HCT116 (cell line): ENCODE data around the gene IQCC. TPM values are rescaled to one million over a fixed set of nuclear protein-coding genes. Genes with fewer than 3 reads are reported as not detected.

ENCODE experiments used
- ATAC-seq: fragments of 200-7000 bp; cut with Tn5 transposase; 2 replicates; pipeline ENCODE4 v1.9.1; 2020; ENCODE audit warnings: mild to moderate bottlenecking, moderate library complexity
- BruUV-seq: library from RNA; stranded (reverse); fragments of 400-500 nt; replicated peaks from 2 replicates; lab custom pipeline; 2021; lab: Mats Ljungman, UMichigan
- CTCF ChIA-PET: fragments of 300-600 bp; sonication (Branson Sonifier 250); formaldehyde crosslinking; loops from one replicate; lab custom pipeline; 2021; ENCODE audit warnings: antibody characterized with exemption; lab: Charles Lee
- POLR2A ChIA-PET: fragments of 300-600, 350-600 bp; sonication (Branson Sonifier 250); formaldehyde crosslinking; loops from one replicate; lab custom pipeline; 2021; ENCODE audit warnings: antibody characterized with exemption; lab: Charles Lee
- RAD21 ChIA-PET, 2 experiments: fragments of 300-600 bp; sonication (Branson Sonifier 250); formaldehyde crosslinking; loops; one replicate each; lab custom pipeline; 2023; ENCODE audit warnings: low total read pairs in 2 of 2; ENCODE audit not compliant: uncharacterized antibody in 2 of 2, unreplicated experiment in 2 of 2, low non-redundant PET in 1 of 2; lab: Charles Lee
- DNase-seq: peaks from one replicate; pipeline ENCODE4 v3.0.0-alpha.2; 2010; ENCODE audit warnings: low read depth, low spot score
- H2AFZ ChIP-seq: fragments of 200-600 bp; shearing (Covaris generic), sonication (generic); 2 replicates; pipeline ENCODE4 v1.6.1; 2017; ENCODE audit warnings: low read depth, mixed run types, mixed read lengths, antibody characterized with exemption, low read length; ENCODE audit not compliant: poor library complexity, severe bottlenecking
- H3K27ac ChIP-seq: 2 replicates; pipeline ENCODE4 v1.5.1; 2012; ENCODE audit warnings: low read depth, low read length
- H3K27me3 ChIP-seq: fragments of 200-600 bp; sonication (generic); 2 replicates; pipeline ENCODE4 v1.6.1; 2016; ENCODE audit warnings: mixed run types, low read length, mixed read lengths; ENCODE audit not compliant: insufficient read depth
- H3K36me3 ChIP-seq, 2 experiments: fragments of 200-500 bp in 1 of 2; fragments of 200-600 bp in 1 of 2; sonication (Bioruptor generic) in 1 of 2; sonication (generic) in 1 of 2; 2 replicates each; pipeline versions ENCODE4 v1.5.1 to v1.6.1; 2014 to 2016; ENCODE audit warnings: low read length in 2 of 2, inconsistent platforms in 1 of 2, mixed read lengths in 1 of 2, mixed run types in 1 of 2; ENCODE audit not compliant: insufficient read depth in 2 of 2, control insufficient read depth in 1 of 2
- H3K4me1 ChIP-seq, 2 experiments: fragments of 200-600 bp in 1 of 2; sonication (generic) in 1 of 2; 2 replicates each; pipeline versions ENCODE4 v1.5.1 to v1.6.1; 2012 to 2017; ENCODE audit warnings: low read length in 2 of 2, inconsistent platforms in 1 of 2, mild to moderate bottlenecking in 1 of 2, mixed read lengths in 1 of 2, mixed run types in 1 of 2, moderate library complexity in 1 of 2; ENCODE audit not compliant: insufficient read depth in 2 of 2, control insufficient read depth in 1 of 2
- H3K4me2 ChIP-seq: fragments of 200-600 bp; sonication (generic); 2 replicates; pipeline ENCODE4 v1.6.1; 2017; ENCODE audit warnings: mixed run types, low read length, mixed read lengths
- H3K4me3 ChIP-seq, 2 experiments: fragments of 200-600 bp in 1 of 2; sonication (generic) in 1 of 2; replicated peaks in 1 of 2; 2 replicates each; pipeline ENCODE4 v1.5.1; 2011 to 2016; ENCODE audit warnings: low read length in 2 of 2, control low read depth in 1 of 2, low read depth in 1 of 2, mild to moderate bottlenecking in 1 of 2, mixed read lengths in 1 of 2, mixed run types in 1 of 2
- H3K79me2 ChIP-seq: fragments of 200-600 bp; sonication (generic); 2 replicates; pipeline ENCODE4 v1.6.1; 2017; ENCODE audit warnings: mild to moderate bottlenecking, mixed run types, low read length, moderate library complexity, mixed read lengths; ENCODE audit not compliant: insufficient read depth
- H3K9ac ChIP-seq: fragments of 200-600 bp; sonication (generic); 2 replicates; pipeline ENCODE4 v1.6.1; 2016; ENCODE audit warnings: low read length, mixed read lengths
- H3K9me2 ChIP-seq: fragments of 200-600 bp; sonication (generic), shearing (Covaris generic); 2 replicates; pipeline ENCODE4 v1.6.1; 2017; ENCODE audit warnings: mixed run types, mild to moderate bottlenecking, moderate library complexity; ENCODE audit not compliant: insufficient read depth
- H3K9me3 ChIP-seq, 2 experiments: fragments of 200-500 bp in 1 of 2; fragments of 200-600 bp in 1 of 2; sonication (Bioruptor generic) in 1 of 2; sonication (generic) in 1 of 2; 2 replicates each; pipeline ENCODE4 v1.6.1; 2014 to 2017; ENCODE audit warnings: low read length in 2 of 2, mixed read lengths in 2 of 2, inconsistent platforms in 1 of 2, low read depth in 1 of 2, mild to moderate bottlenecking in 1 of 2, mixed run types in 1 of 2, moderate library complexity in 1 of 2; ENCODE audit not compliant: control insufficient read depth in 1 of 2, insufficient read depth in 1 of 2
- H4K20me1 ChIP-seq: fragments of 200-600 bp; sonication (generic), shearing (Covaris generic); 2 replicates; pipeline ENCODE4 v1.6.1; 2017; ENCODE audit warnings: mixed run types, mild to moderate bottlenecking, moderate library complexity; ENCODE audit not compliant: insufficient read depth
- CEBPB ChIP-seq: IDR thresholded peaks from 2 replicates; pipeline ENCODE4 v1.6.1; 2012; ENCODE audit warnings: low read depth
- MAX ChIP-seq: IDR thresholded peaks from 2 replicates; pipeline ENCODE4 v1.6.1; 2012
- POLR2A ChIP-seq: IDR thresholded peaks from 2 replicates; pipeline ENCODE4 v1.7.0; 2011; ENCODE audit warnings: borderline replicate concordance; ENCODE audit not compliant: insufficient read depth, insufficient read length; ENCODE audit errors: extremely low read depth
- RAD21 ChIP-seq: IDR thresholded peaks from 2 replicates; pipeline ENCODE4 v1.6.1; 2012; ENCODE audit warnings: low read depth, mild to moderate bottlenecking
- REST ChIP-seq: IDR thresholded peaks from 2 replicates; pipeline ENCODE4 v1.6.1; 2012; ENCODE audit warnings: low read depth
- SIN3A ChIP-seq: IDR thresholded peaks from 2 replicates; pipeline ENCODE4 v1.6.1; 2012; ENCODE audit warnings: low read depth
- SP1 ChIP-seq: IDR thresholded peaks from 2 replicates; pipeline ENCODE4 v1.6.1; 2012; ENCODE audit warnings: low read depth
- SRF ChIP-seq: IDR thresholded peaks from 2 replicates; pipeline ENCODE4 v1.6.1; 2012; ENCODE audit warnings: low read depth
- TCF7L2 ChIP-seq: IDR thresholded peaks from 2 replicates; pipeline ENCODE4 v1.7.0; 2011; ENCODE audit warnings: borderline replicate concordance, inconsistent platforms; ENCODE audit not compliant: insufficient read depth, insufficient read length; ENCODE audit errors: extremely low read depth
- YY1 ChIP-seq: IDR thresholded peaks from 2 replicates; pipeline ENCODE4 v1.6.1; 2011; ENCODE audit warnings: low read length, low read depth, moderate library complexity, mild to moderate bottlenecking; ENCODE audit not compliant: insufficient replicate concordance; ENCODE audit errors: extremely low read depth
- ZFX ChIP-seq: fragments of 450-650 bp; IDR thresholded peaks from 2 replicates; pipeline ENCODE4 v1.6.1; 2017
- intact Hi-C: fragments of 100-400 bp; cut with micrococcal nuclease; formaldehyde crosslinking; loops from 2 replicates; pipeline ENCODE4 v1.10.0; 2022
- total RNA-seq: library from RNA; stranded (reverse); gene quantifications from one replicate; pipeline ENCODE4 v1.2.1, GENCODE V29; 2021; ENCODE audit not compliant: unreplicated experiment

IQCC gene
- total RNA-seq, 1 experiment from 2014 or later, result 4.7 TPM

- H3K36me3 ChIP-seq, result peaks cover 0 to 12% of the 10 kb centered on the region in 2 experiments; a peak in 3 of 4 replicates
- peaks cover 6 to 32% of the 10 kb centered on the region in 2 experiments; a peak in 3 of 4 replicates for H3K4me1 ChIP-seq
- TF ChIP-seq RAD21 (no peak), TCF7L2 (no peak), SRF (no peak), MAX (no peak), SIN3A (no peak), CEBPB (no peak), SP1 (no peak), YY1 (no peak), POLR2A (no peak), ZFX (no peak), REST (no peak)
- peaks cover 8% of the 10 kb centered on the region; the same call in 1 of the 2 replicates for H3K79me2 ChIP-seq
- no peak overlapping the region for H3K27ac ChIP-seq
- H4K20me1 ChIP-seq, result no peaks in the 10 kb centered on the region
- ChIA-PET RAD21 (no interaction called here), CTCF (interaction anchor here (1.0 to 1.4 kb wide), 2 partner anchors 14 to 47 kb away, joined by 3 read pairs; no protein-coding TSS in a partner anchor), POLR2A (interaction anchor here (0.7 kb wide), 1 partner anchor 58 kb away, joined by 3 read pairs; no protein-coding TSS in a partner anchor)
- H3K9me3 ChIP-seq, result no peaks in the 10 kb centered on the region
- no TSS peak for BruUV-seq
- H3K9me2 ChIP-seq, result no peaks in the 10 kb centered on the region
- H3K9ac ChIP-seq, result no peak overlapping the region; the same call in 1 of the 2 replicates
- intact Hi-C loops, result no loop called here
- no peak for DNase-seq
- H3K4me3 ChIP-seq, result peak overlapping the region; percentile 38 to 51; a peak in 3 of 4 replicates
- H3K27me3 ChIP-seq, result no peaks in the 10 kb centered on the region
- no peak for ATAC-seq
- no peak overlapping the region for H2AFZ ChIP-seq
- peak overlapping the region; percentile 71 for H3K4me2 ChIP-seq
These were observed 4.2 kb upstream of the IQCC start for GRCh38 chr1:32201011-32201855.
